Measurements from ENCODE around the gene NECAP2.
"Not testable (repeated sequence)": the region's sequence is repeated elsewhere in the genome, so short reads cannot be mapped to it uniquely, and the experiment has no call there.

Gene NECAP2

DNA sequence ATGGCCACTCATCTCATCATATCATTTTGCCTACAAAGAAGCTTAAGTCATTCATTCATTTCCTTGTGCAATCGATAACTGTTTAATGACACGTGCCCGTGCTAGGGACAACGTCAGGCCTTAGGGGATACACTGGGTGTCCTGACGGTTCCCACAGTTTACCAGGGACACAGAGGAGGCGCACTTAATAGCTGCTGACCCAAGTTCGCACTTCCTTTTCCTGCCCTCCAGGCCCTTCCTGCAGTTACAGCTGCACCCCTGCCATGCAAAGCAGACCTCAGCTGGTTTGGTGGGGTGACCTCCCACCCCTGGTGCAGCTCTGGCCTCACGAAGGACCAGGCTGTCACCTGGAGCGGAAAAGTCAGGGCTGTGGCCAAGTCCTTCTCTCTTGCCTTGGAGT lies 7.5 kb upstream of the NECAP2 start:
- no peak for DNase-seq

DNA sequence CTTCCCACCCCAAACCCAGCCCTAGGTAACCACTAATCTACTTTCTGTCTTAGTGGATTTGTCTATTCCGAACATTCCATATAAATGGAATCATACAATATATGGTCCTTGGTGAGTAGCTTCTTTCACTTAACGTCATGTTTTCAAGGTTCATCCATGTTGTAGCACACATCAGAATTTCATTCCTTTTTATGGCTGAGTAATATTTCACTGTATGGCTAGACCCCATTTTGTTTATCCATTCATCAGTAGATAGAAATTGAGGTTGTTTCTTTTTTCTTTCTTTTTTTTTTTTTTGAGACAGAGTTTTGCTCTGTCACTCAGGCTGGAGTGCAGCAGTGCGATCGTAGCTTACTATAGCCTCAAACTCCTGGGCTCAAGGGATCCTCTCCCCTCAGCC lies 6.5 kb upstream of the NECAP2 start:
- DNase-seq: no peak

DNA sequence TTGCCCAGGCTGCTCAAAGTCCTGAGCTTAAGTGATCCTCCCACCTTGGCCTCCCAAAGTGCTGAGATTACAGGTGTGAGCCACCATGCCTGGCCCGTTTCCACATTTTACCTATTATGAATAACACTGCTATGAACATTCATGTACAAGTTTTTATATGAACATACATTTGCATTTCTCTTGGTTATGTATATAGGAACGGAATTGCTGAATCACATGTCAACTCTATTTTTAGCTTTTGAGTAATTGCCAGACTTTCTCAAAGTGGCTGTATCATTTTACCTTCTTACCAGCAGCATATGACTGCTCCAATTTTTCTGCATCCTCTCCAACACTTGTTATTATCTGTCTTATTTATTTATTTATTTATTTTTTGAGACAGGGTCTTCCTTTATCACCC lies 6.0 kb upstream of the NECAP2 start:
- DNase-seq: no peak

DNA sequence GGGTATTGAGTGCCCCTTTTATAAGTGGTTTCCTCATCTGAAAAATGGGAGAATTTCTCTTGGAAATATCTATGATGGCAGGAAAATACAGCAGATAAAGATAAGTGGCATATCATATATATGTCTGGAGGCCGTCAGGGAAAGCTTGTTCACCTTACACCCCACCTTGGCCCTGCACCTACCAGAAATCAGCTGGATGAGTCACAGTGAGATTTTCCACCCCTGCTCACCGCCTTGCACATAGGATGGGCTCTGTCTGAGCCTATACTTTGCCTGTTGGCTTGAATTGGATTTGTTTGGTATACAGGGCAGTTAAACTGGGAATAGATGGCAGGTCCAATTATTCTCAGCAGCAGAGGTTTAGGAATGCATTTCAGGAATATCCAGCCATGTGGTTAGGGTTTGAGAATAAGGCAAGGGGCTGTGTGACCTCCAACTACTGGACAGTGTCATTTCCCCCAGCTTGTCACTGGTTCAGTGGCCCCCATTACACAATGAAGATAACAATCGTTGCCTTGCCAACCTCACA lies 3.5 kb upstream of the NECAP2 start, which contains the start of gene SPATA21:
TSS of gene SPATA21 (minus strand) at position 479 of the 529 bp plus-strand sequence. CDS start 6,053 bp downstream, outside the sequence.
- DNase-seq: no peak

DNA sequence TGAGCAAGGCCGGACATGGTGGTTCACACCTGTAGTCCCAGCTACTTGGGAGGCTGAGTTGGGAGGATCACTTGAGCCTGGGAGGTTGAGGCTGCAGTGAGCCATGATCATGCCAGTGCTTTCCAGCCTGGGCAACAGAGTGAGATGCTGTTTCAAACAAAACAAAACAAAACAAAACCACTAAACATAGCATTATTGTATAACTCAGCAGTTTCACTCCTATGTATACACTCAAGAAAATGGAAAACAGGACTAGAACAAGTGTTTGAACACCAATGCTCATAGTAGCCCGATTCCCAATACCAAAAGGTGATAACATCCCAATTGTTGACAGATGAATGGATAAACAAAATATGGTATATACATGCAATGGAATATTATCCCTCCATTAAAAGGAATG lies 2.0 kb upstream of the NECAP2 start:
- no peak for DNase-seq

DNA sequence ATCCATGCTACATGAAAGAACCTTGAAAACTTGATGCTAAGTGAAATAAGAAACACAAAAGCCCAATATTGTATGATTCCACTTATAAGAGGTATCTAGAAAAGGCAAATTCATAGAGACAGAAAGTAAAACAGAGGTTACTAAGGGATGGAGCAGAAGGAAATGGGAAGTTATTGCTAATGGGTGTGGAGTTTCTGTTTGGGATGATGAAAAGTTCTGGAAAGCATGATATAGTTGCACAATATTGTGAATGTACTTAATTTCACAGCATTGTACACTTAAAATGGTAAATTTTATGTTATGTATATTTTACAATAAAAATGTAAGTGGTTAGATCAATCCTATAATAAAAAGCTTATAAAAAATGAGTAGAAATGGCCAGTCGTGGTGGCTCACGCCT lies 1.6 kb upstream of the NECAP2 start:
- no peak for DNase-seq

DNA sequence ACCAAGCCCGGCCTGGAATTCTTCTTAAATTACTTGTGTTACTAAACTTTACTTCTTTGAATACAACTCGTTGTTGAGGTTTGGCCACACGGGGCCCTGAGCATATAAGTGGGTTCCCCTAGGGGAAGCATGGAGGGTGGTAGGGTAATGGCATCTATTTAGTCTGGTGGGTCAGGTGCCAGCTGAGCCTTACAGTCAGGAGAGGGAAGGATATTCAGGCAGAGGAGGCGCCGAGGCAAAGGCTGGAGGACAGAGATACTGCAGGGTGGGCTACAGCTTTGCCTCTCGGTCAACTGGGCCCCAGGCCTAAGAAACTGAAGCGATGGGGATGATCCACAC lies 424 bp upstream of the NECAP2 start:
- no peak for DNase-seq

DNA sequence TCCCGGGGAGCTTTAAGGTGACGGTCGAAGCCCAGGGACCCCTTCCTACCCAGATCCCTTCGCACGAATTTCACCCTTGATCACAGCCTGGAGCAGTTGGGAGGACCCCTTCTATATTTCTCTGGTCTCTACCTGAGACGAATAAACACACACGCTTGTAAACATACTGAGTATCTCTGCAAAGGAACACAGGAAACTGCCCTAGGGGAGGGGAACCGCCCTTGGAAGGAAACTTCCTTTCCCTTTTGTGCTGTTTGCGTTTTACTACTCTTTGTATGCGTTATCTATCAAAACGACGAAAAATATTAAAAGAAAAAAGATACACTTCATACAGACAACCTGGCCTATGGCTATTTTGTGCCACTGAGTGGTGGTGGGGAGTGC lies 750 bp downstream of the NECAP2 start:
- no peak for DNase-seq

DNA sequence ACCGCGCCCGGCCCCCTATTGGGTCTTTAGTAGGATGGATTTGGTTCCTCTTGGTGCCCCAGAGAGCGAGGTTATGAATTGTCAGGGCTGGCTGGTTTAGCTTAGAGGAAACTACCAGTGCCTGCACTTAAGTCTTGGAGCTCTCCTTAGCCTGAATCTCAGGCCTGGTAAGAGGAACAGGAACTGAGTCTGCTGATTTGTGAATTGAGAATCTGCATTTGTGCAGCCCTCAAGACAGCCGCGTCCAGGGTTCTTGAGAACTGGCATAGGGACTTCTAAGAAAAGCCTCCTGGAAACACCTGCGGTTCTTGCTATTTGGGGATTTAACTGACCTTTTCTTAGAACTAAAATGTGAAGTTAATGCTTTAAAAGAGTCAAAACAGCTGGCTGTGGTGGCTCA lies 1.7 kb downstream of the NECAP2 start:
- DNase-seq: no peak

DNA sequence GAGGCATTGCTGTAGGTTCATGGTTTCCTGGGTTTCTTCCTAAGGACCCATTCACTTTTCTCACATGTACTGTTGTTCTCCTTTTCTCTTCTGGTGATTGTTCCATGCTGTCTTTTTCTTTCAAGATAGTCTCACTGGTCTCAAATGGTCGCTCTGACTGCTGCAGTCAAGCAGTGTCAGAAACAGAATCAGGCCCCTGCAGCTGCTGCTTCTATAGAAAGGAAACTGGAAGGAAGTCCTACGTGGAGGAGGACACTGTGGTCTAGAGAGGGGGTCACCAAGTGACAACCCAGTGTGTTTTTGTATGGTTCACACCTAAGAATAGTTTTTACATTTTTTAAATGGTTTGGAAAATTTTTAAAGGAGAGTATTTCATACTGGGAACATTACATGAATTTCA lies 2.4 kb downstream of the NECAP2 start:
- no peak for DNase-seq

DNA sequence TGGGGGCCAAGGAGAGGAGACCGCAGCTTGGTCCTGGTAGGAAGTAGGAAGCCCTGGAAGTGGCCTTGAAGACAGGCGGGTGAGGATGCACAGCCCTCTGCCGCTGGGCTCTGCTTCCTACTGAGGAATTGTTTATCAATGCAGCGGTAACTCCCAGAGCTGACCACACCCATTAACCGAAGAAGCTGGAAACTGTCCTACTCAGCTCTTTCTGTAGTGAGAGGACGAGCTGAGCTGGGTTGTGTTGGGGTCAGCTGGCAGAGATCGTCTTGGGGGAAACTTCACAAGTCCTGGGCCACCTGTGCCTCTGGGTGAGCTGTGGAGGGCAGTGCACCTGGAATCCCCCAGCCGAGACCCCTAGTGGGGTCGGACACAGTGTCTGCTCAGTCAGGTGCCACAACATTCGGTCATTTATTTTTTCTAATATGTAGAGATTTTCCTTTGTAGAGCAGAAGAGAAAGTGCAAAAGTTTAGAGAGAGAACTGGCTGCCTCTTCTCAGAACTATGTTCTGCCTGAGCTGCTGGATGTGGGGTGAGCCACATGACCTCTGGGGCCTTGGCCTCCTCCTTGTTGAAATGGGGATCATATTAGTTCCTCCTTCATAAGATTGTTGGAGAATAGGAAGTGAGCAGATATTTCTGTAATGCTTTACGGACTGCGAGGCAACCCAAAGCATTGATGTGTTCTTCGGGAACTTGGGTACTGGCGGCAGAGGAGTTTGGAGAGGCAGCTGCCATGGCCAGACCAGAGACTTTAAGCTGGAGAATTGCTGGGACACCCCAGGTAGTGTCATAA lies 3.6 kb downstream of the NECAP2 start:
- DNase-seq: no peak

DNA sequence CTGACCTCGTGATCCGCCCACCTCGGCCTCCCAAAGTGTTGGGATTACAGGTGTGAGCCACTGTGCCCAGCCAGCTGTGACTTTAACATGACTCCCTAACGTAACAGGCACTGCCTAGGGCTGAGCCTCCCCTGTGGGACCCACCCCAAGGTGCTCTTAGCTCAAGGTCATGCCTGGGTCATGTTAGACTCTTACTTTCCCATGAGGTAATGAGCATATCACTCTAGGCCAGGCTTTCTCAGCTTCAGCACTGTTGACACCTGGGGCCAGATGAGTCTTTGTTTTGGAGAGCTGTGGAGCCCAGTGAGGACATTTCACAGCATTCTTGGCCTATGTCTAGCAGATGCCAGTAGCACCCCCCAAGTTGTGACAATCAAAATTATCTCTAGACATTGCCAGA lies 4.5 kb downstream of the NECAP2 start:
- no peak for DNase-seq

DNA sequence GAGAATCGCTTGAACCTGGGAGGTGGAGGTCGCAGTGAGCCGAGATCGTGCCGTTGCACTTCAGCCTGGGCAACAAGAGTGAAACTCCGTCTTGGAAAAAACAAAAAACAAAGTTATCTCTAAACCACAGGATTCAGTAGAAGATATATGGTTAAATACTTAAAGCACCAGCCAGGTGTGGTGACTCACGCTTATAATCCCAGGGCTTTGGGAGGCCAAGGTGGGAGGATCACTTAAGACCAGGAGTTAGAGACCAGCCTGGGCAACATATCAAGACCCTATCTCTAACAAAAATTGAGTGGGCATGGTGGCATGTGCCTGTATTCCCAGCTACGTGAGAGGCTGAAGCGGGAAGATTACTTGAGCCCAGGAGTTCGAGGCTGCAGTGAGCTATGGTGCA lies 5.6 kb downstream of the NECAP2 start:
- no peak for DNase-seq

DNA sequence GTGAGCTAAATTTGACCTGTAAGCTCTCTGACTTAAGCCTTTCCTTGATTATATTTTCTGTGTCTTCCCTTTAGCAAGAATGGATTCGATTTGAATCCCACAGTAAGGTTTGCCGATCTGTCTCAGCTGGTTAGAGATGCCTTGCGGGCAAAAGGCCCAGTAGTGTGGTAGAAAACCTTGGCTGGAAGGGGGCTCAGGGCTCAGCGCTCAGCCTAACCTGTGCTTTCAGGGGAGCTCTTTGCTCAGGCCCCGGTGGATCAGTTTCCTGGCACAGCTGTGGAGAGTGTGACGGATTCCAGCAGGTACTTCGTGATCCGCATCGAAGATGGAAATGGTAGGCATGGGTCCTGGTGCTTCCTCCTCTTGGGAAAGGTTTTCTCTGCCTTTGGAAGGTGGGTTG lies 7.1 kb downstream of the NECAP2 start:
- DNase-seq: no peak

DNA sequence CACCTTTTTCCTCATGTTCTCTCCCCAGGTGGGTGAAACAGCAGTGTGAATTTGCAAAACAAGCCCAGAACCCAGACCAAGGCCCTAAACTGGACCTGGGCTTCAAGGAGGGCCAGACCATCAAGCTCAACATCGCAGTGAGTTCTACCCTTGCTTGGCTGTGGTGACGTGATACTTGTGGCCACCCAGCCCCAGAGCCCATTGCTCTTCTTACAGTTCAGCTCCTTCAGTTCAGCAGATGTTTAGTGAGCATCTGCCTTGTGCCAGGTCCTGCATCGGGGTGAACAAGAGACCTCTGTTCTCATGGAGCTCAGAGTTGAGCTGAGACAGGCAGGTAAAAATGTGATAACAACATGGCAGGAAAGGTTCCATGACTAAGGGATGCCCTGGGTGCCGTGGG lies 8.5 kb downstream of the NECAP2 start:
- no peak for DNase-seq

DNA sequence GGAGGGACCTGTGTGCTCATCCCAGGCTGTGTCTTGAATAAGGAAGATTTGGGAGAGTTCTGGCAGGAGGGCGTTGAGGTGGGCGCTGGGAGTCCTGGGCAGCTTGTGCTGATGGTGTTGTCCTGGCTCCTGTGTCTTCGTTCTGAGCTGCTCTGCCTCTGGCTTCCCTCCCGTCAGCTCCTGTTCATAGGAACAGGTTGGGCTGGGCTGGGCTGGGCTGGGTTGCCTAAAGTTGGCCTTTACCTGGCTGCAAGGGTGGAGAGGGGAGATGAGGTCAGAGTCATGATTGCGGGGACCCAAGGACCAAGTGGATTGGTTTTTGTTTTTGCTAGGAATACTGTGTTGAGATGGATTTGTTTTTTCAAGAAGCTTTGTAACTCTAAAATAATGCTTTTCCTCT lies 9.1 kb downstream of the NECAP2 start:
- DNase-seq: no peak

DNA sequence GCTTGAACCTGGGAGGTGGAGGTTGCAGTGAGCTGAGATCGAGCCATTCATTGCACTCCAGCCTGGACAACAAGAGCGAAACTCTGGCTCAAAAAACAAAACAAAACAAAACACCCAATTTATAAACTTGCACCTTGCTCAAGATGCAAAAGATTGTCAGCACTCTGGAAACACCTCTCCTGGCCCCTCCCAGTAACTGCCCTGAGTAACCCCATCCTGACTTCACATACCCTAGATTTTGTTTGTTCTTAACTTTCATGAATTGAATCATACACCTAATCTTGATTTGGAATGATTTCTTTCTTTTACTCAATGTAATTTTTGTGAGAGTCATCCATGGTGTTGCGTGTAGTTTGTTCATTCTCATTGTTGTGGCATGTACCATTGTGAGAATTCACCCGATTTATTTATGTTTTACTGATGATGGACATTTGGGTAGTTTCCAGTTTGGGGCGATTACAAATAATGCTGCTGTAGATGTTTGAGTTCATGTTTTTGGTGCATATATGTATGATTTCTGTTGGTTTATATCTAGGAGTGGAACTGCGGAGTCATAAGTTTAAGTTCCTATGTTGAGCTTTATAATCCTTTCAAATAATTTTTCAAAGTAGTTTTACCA lies 10.4 kb downstream of the NECAP2 start:
- no peak for DNase-seq

DNA sequence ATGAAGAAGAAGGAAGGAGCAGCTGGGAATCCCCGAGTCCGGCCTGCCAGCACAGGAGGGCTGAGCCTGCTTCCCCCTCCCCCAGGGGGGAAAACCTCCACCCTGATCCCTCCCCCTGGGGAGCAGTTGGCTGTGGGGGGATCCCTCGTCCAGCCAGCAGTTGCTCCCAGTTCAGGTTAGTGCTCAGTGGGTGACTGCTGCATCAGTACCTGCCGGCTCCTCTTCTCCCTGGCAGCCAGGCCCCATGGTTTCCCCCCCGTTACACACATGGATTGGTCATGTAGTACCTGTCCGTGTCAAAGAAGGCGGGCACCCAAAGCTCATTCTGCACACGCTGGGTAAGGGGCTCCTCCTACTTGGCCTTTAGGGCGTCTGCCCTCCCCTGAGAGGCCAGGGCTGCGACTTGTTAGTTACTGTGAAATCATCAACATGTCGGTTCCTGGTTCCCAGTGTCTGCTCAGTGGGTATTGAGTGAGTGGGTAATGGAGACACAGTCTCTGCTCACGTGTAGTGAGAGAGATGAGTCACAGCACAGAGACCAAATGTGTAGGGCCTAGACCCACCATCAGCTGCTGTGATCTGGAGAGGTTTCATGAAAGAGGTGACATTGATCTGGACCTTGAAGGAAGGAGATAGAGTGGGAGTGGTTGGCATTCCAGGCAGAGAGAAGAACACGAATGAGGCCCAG lies 11.5 kb downstream of the NECAP2 start:
- DNase-seq: no peak

DNA sequence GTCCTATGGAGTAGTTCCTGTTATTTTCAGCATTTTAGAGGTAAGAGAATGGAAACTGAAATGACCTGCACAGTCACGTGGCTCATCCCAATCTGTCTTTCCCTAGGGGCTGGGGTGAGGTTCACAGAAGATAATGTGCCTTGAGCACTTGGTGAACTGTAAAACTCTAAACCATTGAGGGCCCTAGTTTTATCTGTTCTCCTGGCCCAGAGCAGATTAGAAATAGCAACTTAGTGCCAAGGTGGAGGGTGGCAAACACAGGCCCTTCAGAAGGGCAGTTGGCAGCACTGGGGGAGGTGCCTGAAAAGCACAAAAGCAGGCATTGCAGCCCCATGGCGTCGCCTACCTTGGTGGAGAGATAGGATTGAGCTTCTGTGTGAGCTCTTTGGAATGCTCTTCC lies 14.4 kb downstream of the NECAP2 start:
- not testable (repeated sequence) for DNase-seq

DNA sequence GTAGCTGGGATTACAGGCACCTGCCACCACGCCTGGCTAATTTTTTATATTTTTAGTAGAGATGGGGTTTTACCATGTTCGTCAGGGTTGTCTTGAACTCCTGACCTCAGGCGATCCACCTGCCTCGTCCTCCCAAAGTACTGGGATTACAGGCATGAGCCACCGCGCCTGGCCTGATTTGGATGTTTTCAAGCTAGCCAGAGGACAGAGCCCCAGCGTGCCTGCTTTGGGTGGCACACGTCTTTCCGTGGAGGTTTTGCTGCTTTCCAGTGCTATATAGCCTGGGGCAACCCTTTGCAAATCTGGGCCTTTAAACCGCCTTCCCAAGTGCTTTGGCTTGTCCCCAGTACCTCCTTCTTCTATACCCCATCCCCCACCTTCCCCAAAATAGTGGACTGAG lies 15.6 kb downstream of the NECAP2 start:
- DNase-seq: not testable (repeated sequence)

DNA sequence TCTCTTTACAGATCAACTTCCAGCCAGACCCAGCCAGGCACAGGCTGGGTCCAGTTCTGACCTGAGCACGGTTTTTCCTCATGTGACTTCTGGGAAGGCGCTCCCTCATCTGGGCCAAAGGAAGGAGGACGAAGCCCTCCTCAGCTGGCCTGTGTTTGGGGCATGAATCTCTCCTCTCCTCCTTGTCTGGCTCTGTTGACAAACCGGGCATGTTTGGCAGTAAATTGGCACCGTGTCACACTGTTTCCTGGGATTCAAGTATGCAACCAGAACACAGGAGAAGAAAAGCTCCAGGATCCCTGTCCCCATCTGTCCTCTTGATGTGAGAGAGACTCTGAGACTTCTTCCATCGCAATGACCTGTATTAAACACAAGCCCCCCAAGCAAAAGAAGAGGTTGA lies 18.3 kb downstream of the NECAP2 start:
- DNase-seq: no peak

DNA sequence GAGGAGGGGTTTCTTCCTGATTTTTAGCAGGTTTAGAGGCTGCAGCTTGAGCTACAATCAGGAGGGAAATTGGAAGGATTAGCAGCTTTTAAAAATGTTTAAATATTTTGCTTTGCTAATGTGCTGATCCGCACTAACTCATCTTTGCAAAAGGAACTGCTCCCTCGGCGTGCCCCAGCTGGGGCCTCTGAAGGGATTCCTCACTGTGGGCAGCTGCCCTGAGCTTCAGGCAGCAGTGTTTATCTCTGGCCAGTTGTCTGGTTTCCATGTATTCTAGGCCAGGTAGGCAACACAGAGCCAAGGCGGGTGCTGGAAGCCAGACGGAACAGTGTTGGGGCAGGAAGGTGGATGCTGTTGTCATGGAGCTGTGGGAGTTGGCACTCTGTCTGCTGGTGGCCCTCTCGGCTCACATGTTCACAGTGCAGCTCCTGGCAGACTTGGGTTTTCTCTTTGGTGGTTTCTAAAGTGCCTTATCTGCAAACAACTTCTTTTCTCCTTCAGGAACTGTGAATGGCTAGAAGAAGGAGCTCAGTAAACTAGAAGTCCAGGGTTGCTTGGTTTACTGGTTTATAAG lies 18.9 kb downstream of the NECAP2 start:
- DNase-seq: no peak

DNA sequence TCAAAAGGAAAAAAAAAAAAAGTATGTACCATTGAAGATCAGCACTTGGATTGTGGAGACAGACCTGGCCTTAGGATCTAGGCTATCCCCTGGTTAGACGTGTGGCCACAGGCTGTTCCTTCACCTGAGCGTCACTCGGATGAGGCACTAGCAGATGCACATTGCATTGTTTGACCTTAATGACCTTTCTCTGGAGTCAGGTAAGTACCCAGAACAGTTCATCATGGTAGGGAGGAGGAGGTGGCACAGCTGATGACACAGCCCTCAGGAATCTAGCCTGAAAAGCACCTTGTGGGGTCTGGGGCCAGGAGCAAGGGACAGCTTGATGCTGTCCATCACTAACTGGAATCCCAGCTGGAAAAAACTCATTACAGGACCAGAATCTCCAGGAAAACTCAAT lies 21.2 kb downstream of the NECAP2 start:
- no peak for DNase-seq
